ENCODE data around the gene PRUNE2.

PRUNE2 gene

GRCh38 chr9:76891874-76892273 lies 14.0 kb downstream of the PRUNE2 start:
- H3K4me2 ChIP-seq (ENCODE audit: low read length, poor library complexity, severe bottlenecking): no peak overlapping the region
- H3K27ac ChIP-seq (ENCODE audit: low read length, poor library complexity, severe bottlenecking): no peak overlapping the region
- no peak overlapping the region for H3K9ac ChIP-seq (ENCODE audit: low read length)
- H3K4me3 ChIP-seq (ENCODE audit: insufficient read depth in 1 of 2, low read depth in 1 of 2, low read length in 2 of 2): no peak overlapping the region
- H2AFZ ChIP-seq (ENCODE audit: low read depth, low read length): no peak overlapping the region
- H3K4me1 ChIP-seq (ENCODE audit: control insufficient read depth, insufficient read depth, low read depth, low read length): peaks cover 5% of the 10 kb centered on the region
- H3K9me3 ChIP-seq (ENCODE audit: control insufficient read depth, low read length): no peaks in the 10 kb centered on the region
- DNase-seq: no peak
- no peak overlapping the region for H2BK5ac ChIP-seq (ENCODE audit: low read depth, low read length, poor library complexity, severe bottlenecking)
- 84% methylated on average over 5 of the region's 5 CpGs for WGBS
- no peak overlapping the region for H2BK12ac ChIP-seq (ENCODE audit: low read length in 2 of 2)
- H3K4ac ChIP-seq (ENCODE audit: low read depth in 1 of 2, low read length in 2 of 2): no peak overlapping the region
- H3K23ac ChIP-seq (ENCODE audit: low read length in 2 of 2): no peak overlapping the region
- no peak overlapping the region for H2BK120ac ChIP-seq (ENCODE audit: low read depth, low read length)
- no peak overlapping the region for H4K91ac ChIP-seq (ENCODE audit: low read length)
- H3K18ac ChIP-seq (ENCODE audit: low read depth in 1 of 2, low read length in 2 of 2): no peak overlapping the region
- no peak overlapping the region for H4K8ac ChIP-seq (ENCODE audit: low read length)
- H3K79me1 ChIP-seq (replicated peaks; ENCODE audit: low read length, poor library complexity, severe bottlenecking): no peaks in the 10 kb centered on the region
- H2BK15ac ChIP-seq (ENCODE audit: low read depth, poor library complexity, severe bottlenecking): no peak overlapping the region
- H3K36me3 ChIP-seq (ENCODE audit: control insufficient read depth in 1 of 2, insufficient read depth in 2 of 2, low read depth in 1 of 2, low read length in 2 of 2): peaks cover 0 to 9% of the 10 kb centered on the region in 2 experiments
- H2AK5ac ChIP-seq (ENCODE audit: low read length, severe bottlenecking): no peak overlapping the region
- no peaks in the 10 kb centered on the region for H3K27me3 ChIP-seq (ENCODE audit: control insufficient read depth in 1 of 2, insufficient read depth in 1 of 2, low read length in 2 of 2)
- H3K14ac ChIP-seq (ENCODE audit: low read length in 2 of 2): no peak overlapping the region

- H3K4me2 ChIP-seq (ENCODE audit: low read length, poor library complexity, severe bottlenecking): no peak overlapping the region
- no peak overlapping the region for H2BK120ac ChIP-seq (ENCODE audit: low read depth, low read length)
- no peaks in the 10 kb centered on the region for H3K79me1 ChIP-seq (replicated peaks; ENCODE audit: low read length, poor library complexity, severe bottlenecking)
- peaks cover 3% of the 10 kb centered on the region for H3K4me1 ChIP-seq (ENCODE audit: control insufficient read depth, insufficient read depth, low read depth, low read length)
- no peak overlapping the region for H4K8ac ChIP-seq (ENCODE audit: low read length)
- no peak overlapping the region for H2AK5ac ChIP-seq (ENCODE audit: low read length, severe bottlenecking)
- H2BK12ac ChIP-seq (ENCODE audit: low read length in 2 of 2): no peak overlapping the region
- DNase-seq: no peak
- no peak overlapping the region for H3K14ac ChIP-seq (ENCODE audit: low read length in 2 of 2)
- no peak overlapping the region for H4K91ac ChIP-seq (ENCODE audit: low read length)
- H3K27me3 ChIP-seq (ENCODE audit: control insufficient read depth in 1 of 2, insufficient read depth in 1 of 2, low read length in 2 of 2): no peaks in the 10 kb centered on the region
- no peak overlapping the region for H2BK5ac ChIP-seq (ENCODE audit: low read depth, low read length, poor library complexity, severe bottlenecking)
- H3K36me3 ChIP-seq (ENCODE audit: control insufficient read depth in 1 of 2, insufficient read depth in 2 of 2, low read depth in 1 of 2, low read length in 2 of 2): peaks cover 0 to 9% of the 10 kb centered on the region in 2 experiments
- H3K27ac ChIP-seq (ENCODE audit: low read length, poor library complexity, severe bottlenecking): no peak overlapping the region
- no peak overlapping the region for H3K23ac ChIP-seq (ENCODE audit: low read length in 2 of 2)
- H3K9me3 ChIP-seq (ENCODE audit: control insufficient read depth, low read length): no peaks in the 10 kb centered on the region
- no peak overlapping the region for H3K4me3 ChIP-seq (ENCODE audit: insufficient read depth in 1 of 2, low read depth in 1 of 2, low read length in 2 of 2)
- H3K9ac ChIP-seq (ENCODE audit: low read length): no peak overlapping the region
- no peak overlapping the region for H2BK15ac ChIP-seq (ENCODE audit: low read depth, poor library complexity, severe bottlenecking)
- no peak overlapping the region for H3K4ac ChIP-seq (ENCODE audit: low read depth in 1 of 2, low read length in 2 of 2)
- 89% methylated on average over 5 of the region's 5 CpGs for WGBS
- no peak overlapping the region for H2AFZ ChIP-seq (ENCODE audit: low read depth, low read length)
- H3K18ac ChIP-seq (ENCODE audit: low read depth in 1 of 2, low read length in 2 of 2): no peak overlapping the region
Measured at GRCh38 chr9:76891279-76891678, 14.6 kb downstream of the PRUNE2 start.

GRCh38 chr9:76887951-76888350 lies 18.0 kb downstream of the PRUNE2 start:
- no peaks in the 10 kb centered on the region for H3K9me3 ChIP-seq (ENCODE audit: control insufficient read depth, low read length)
- 87% methylated on average over 6 of the region's 7 CpGs for WGBS
- no peak overlapping the region for H3K14ac ChIP-seq (ENCODE audit: low read length in 2 of 2)
- peak overlapping the region; percentile 48 for H3K27ac ChIP-seq (ENCODE audit: low read length, poor library complexity, severe bottlenecking)
- H3K79me1 ChIP-seq (replicated peaks; ENCODE audit: low read length, poor library complexity, severe bottlenecking): no peaks in the 10 kb centered on the region
- no peaks in the 10 kb centered on the region for H3K4me1 ChIP-seq (ENCODE audit: control insufficient read depth, insufficient read depth, low read depth, low read length)
- H3K18ac ChIP-seq (ENCODE audit: low read depth in 1 of 2, low read length in 2 of 2): no peak overlapping the region
- H2AFZ ChIP-seq (ENCODE audit: low read depth, low read length): no peak overlapping the region
- H3K36me3 ChIP-seq (ENCODE audit: control insufficient read depth in 1 of 2, insufficient read depth in 2 of 2, low read depth in 1 of 2, low read length in 2 of 2): peaks cover 0 to 15% of the 10 kb centered on the region in 2 experiments
- H4K91ac ChIP-seq (ENCODE audit: low read length): no peak overlapping the region
- no peak overlapping the region for H2AK5ac ChIP-seq (ENCODE audit: low read length, severe bottlenecking)
- no peak overlapping the region for H3K4me2 ChIP-seq (ENCODE audit: low read length, poor library complexity, severe bottlenecking)
- H3K23ac ChIP-seq (ENCODE audit: low read length in 2 of 2): no peak overlapping the region
- H3K4me3 ChIP-seq (ENCODE audit: insufficient read depth in 1 of 2, low read depth in 1 of 2, low read length in 2 of 2): no peak overlapping the region
- H2BK5ac ChIP-seq (ENCODE audit: low read depth, low read length, poor library complexity, severe bottlenecking): peak overlapping the region; percentile 33
- DNase-seq: no peak
- H3K4ac ChIP-seq (ENCODE audit: low read depth in 1 of 2, low read length in 2 of 2): no peak overlapping the region
- H3K27me3 ChIP-seq (ENCODE audit: control insufficient read depth in 1 of 2, insufficient read depth in 1 of 2, low read length in 2 of 2): no peaks in the 10 kb centered on the region
- no peak overlapping the region for H2BK120ac ChIP-seq (ENCODE audit: low read depth, low read length)
- no peak overlapping the region for H2BK15ac ChIP-seq (ENCODE audit: low read depth, poor library complexity, severe bottlenecking)
- peak overlapping the region; percentile 40 for H3K9ac ChIP-seq (ENCODE audit: low read length)
- no peak overlapping the region for H4K8ac ChIP-seq (ENCODE audit: low read length)
- no peak overlapping the region for H2BK12ac ChIP-seq (ENCODE audit: low read length in 2 of 2)

- Histone ChIP-seq H3K14ac (ENCODE audit: low read length in 2 of 2) (no peak overlapping the region), H2BK12ac (ENCODE audit: low read length in 2 of 2) (no peak overlapping the region)
Measured at GRCh38 chr9:76887003-76887821, 18.7 kb downstream of the PRUNE2 start.

More at GRCh38 chr9:76887003-76887821, 18.7 kb downstream of the PRUNE2 start:
- H2AFZ ChIP-seq (ENCODE audit: low read depth, low read length): no peak overlapping the region
- no peaks in the 10 kb centered on the region for H3K4me1 ChIP-seq (ENCODE audit: control insufficient read depth, insufficient read depth, low read depth, low read length)
- peak overlapping the region; percentile 48 for H3K27ac ChIP-seq (ENCODE audit: low read length, poor library complexity, severe bottlenecking)
- no peak overlapping the region for H2BK120ac ChIP-seq (ENCODE audit: low read depth, low read length)
- no peaks in the 10 kb centered on the region for H3K27me3 ChIP-seq (ENCODE audit: control insufficient read depth in 1 of 2, insufficient read depth in 1 of 2, low read length in 2 of 2)
- H3K4me2 ChIP-seq (ENCODE audit: low read length, poor library complexity, severe bottlenecking): no peak overlapping the region
- peaks cover 0 to 15% of the 10 kb centered on the region in 2 experiments for H3K36me3 ChIP-seq (ENCODE audit: control insufficient read depth in 1 of 2, insufficient read depth in 2 of 2, low read depth in 1 of 2, low read length in 2 of 2)
- no peak overlapping the region for H4K91ac ChIP-seq (ENCODE audit: low read length)
- H3K79me1 ChIP-seq (replicated peaks; ENCODE audit: low read length, poor library complexity, severe bottlenecking): no peaks in the 10 kb centered on the region
- H3K4ac ChIP-seq (ENCODE audit: low read depth in 1 of 2, low read length in 2 of 2): no peak overlapping the region
- H2BK5ac ChIP-seq (ENCODE audit: low read depth, low read length, poor library complexity, severe bottlenecking): peak overlapping the region; percentile 33
- no peaks in the 10 kb centered on the region for H3K9me3 ChIP-seq (ENCODE audit: control insufficient read depth, low read length)
- peak overlapping the region; percentile 40 for H3K9ac ChIP-seq (ENCODE audit: low read length)
- no peak for DNase-seq
- H3K23ac ChIP-seq (ENCODE audit: low read length in 2 of 2): no peak overlapping the region
- no peak overlapping the region for H4K8ac ChIP-seq (ENCODE audit: low read length)
- WGBS: 70% methylated on average over 4 of the region's 5 CpGs
- no peak overlapping the region for H2BK15ac ChIP-seq (ENCODE audit: low read depth, poor library complexity, severe bottlenecking)
- H3K4me3 ChIP-seq (ENCODE audit: insufficient read depth in 1 of 2, low read depth in 1 of 2, low read length in 2 of 2): peak overlapping the region in 1 of 2 experiments; percentile 39
- H3K18ac ChIP-seq (ENCODE audit: low read depth in 1 of 2, low read length in 2 of 2): no peak overlapping the region
- no peak overlapping the region for H2AK5ac ChIP-seq (ENCODE audit: low read length, severe bottlenecking)
